Coronary artery (tissue), 2 donors: ENCODE results near the gene MAN1A1.

ENCODE experiments used
- DNase-seq: peaks from one replicate; pipeline ENCODE4 v3.0.0-alpha.2; 2017; ENCODE audit warnings: low spot score
- H3K27ac ChIP-seq, 2 donors: fragments of 200-600 bp; sonication (generic); one replicate each; pipeline ENCODE4 v1.5.1; 2016 to 2019
- H3K4me3 ChIP-seq: fragments of 200-600 bp; sonication (generic); 2 replicates; pipeline ENCODE4 v1.5.1; 2016; ENCODE audit warnings: mild to moderate bottlenecking, moderate library complexity
- CTCF ChIP-seq: fragments of 200-600 bp; sonication (generic); IDR thresholded peaks from one replicate; pipeline ENCODE4 v1.5.1; 2019; ENCODE audit warnings: antibody characterized with exemption

The MAN1A1 gene

DNA sequence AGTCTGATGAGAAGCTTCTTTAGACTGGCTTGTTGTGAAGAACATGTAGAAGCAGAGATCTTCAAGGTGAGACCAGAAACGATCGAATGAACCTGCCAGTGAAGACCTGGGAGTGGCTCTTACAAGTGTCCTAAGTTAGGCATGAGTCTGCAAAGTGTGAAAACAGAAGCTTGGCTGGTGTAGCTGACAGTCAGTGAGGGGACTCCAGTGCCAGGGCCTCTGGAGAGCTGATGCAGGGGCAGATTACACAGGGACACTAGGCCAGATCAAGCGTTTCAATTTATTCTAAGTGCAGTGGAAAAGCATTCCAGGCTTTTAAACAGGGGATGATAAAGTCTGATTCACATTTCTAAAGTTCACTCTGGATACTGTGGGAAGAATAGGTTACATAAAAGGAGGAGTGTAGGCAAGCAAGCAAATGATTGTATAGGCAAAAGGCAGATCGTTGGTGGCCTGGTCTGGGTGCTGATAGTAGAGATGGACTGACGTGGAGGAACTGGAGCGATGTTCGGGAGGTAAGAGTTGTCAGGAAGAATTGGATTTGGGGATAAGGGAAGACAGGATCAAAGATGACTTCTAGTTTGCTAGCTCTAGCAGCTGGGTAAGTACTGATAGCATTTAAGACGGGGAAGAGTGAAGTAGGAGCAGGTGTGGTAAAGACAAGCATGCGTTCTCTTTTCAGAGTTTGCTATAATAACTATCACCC lies 133.5 kb downstream of the MAN1A1 start:
- Histone ChIP-seq H3K27ac (no peak overlapping the region), H3K4me3 (no peak overlapping the region)
- TF ChIP-seq CTCF, result no peak
- no peak for DNase-seq

DNA sequence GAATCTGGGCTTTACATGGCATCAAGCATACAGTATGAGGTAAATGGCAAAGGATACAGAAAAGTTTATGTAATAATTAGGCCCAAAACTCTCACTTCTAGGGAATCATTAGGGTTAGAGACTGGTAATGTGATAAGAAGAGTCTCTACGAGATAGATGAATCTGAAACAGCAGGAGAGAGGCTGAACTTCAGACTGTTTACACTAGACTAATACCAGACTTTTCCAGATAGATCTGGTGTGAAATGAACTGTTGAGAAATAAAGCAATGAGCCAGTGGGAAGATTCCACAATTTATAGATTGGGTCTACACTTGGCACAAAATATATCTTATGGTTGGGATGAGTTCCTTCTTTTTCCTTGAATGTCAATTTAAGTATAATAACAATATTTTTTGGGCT lies 134.3 kb downstream of the MAN1A1 start:
- TF ChIP-seq CTCF, result no peak
- no peak for DNase-seq
- Histone ChIP-seq H3K4me3 (no peak overlapping the region), H3K27ac (no peak overlapping the region)

- Histone ChIP-seq H3K27ac (no peak overlapping the region), H3K4me3 (no peak overlapping the region)
- no peak for TF ChIP-seq CTCF
- DNase-seq, result no peak
Observed at GRCh38 chr6:119210596-119210995, 139.0 kb downstream of the MAN1A1 start.

DNA sequence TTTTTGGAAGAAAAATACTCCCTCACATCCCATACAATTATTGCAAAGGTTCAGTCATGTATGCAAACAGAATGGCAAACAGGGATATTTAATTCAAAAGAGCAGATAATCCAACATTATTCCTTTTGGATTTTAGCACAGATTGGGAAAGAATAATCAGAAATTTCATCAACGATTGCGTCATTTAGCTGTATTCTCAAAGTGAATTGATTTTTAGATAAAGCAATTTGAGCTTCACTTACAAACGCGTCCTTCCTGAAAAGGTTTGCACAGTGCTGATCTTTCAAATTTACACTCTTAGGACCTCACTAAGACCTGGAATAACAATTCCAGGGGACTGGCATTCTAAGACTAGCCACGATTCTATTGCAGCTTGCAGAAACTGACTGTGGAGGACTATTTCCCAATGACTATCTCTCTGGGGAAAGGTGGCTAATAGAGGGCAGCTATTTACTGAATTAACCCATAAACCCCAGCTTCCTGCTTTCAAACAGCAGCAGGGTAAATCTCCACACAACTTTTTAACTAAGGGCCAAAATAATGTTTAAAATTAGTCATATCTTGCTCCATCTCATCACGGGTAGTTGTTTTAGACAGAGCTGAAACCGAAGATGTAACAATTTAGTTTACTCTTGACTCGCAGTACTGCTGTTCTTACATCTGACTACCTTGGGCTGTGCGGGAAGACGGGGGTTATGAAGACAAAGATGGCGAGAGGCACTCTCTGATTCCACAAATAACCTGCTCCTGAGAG lies 139.9 kb downstream of the MAN1A1 start:
- no peak overlapping the region for H3K27ac ChIP-seq
- TF ChIP-seq CTCF, result no peak
- H3K4me3 ChIP-seq, result no peak overlapping the region
- no peak for DNase-seq

DNA sequence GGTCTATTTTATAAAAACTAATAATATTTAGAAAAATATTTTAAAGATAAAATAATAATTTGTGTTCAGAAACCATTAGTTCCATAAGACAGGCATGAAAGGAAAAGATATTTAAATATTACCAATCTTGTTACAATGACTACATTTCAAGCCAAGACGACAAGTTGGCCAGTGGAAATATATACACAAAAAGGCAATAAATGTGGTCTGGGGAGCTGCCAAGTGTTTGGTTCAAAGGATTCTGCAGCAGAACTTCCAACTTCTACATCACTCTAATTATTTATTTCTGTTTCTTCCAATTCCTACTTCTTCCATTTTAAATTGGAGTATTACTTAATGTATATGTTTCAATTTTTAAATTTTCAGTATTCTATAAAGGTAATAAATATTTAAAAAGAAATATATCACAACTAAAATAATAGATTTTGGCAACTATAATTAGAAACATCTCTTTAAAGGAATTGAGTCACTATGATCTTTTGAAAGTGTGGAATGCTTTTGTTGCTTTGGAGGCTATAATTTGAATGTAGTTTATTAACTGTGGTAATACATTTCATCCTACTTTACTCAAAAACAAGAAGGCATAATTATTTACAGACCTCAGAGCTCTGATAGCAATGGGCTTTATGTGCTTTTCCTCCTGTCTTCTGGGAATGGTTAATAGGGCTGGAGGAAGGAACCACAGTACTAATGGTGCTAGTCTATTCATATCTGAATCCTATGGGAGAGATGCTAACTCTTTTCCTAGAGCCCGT lies 141.4 kb downstream of the MAN1A1 start:
- DNase-seq, result no peak
- no peak overlapping the region for H3K4me3 ChIP-seq

DNA sequence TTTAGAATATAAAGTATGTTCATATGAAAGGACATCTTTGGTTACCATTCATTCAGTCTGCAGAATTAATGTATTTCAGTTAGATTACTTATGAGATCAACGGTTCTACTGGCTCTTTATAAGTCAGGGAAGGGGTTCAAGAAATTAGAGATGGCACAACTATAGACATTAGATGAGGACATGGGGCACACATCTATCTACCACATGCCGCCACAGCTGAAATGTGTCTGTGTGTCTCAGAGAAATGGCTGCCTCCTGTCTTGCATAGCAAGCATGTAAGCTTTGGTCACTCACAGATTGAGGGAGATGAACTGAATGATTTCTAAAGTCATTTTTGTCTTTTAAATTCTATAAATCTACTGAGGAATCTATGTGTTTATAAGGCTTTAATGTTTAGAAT lies 142.2 kb downstream of the MAN1A1 start:
- DNase-seq, result no peak
- TF ChIP-seq CTCF, result no peak
- no peak overlapping the region for H3K4me3 ChIP-seq
- no peak overlapping the region for H3K27ac ChIP-seq

More for the DNA sequence above, 141.4 kb downstream of the MAN1A1 start:
- H3K27ac ChIP-seq, result no peak overlapping the region
- TF ChIP-seq CTCF, result no peak
